ENCODE results near the gene NT5M. TPM values are rescaled to one million over a fixed set of nuclear protein-coding genes. Genes with fewer than 3 reads are reported as not detected.

The NT5M gene
- total RNA-seq, 1 experiment from 2014 or later, result 10.8 TPM

DNA sequence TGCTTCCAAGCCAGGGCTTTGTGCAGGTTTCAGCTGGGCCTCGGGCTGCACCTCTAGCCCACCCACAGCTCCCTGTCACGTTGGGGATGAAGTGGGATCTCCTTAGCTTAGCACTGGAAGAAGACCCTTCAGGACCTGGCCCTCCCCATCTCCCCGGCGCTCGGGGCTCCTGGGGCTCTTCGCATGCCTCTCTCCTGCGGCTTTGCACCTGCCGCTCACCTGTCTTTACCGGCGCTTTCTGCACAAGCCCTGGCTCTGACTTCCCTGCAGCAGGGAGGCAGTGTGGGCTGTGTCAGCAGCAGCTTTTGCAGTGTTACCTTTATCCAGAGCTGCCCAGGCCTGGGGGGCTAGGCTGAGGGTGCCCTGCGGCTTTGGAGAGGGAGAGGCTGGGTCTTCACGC lies 52.3 kb downstream of the NT5M start:
- H3K4me3 Mint-ChIP-seq, result no peak overlapping the region
- ChIA-PET CTCF (interaction anchor here (0.6 to 5.9 kb wide), 29 partner anchors 9 to 533 kb away, joined by 3 to 71 read pairs (median 4); partner anchors contain the start of gene RASD1), POLR2A (interaction anchor here (1.2 kb wide), 1 partner anchor 141 kb away, joined by 5 read pairs; the partner anchor contains the start of gene RASD1)
- H3K27me3 Mint-ChIP-seq (ENCODE audit: low read depth), result peaks cover 4% of the 10 kb centered on the region
- H3K4me1 Mint-ChIP-seq, result peaks cover 4% of the 10 kb centered on the region
- H3K36me3 Mint-ChIP-seq, result peaks cover 3% of the 10 kb centered on the region; the same call in 1 of the 2 replicates
- H3K27ac Mint-ChIP-seq, result no peak overlapping the region
- H3K9me3 Mint-ChIP-seq, result peaks cover 19% of the 10 kb centered on the region
- TF ChIP-seq, protein P1, sequence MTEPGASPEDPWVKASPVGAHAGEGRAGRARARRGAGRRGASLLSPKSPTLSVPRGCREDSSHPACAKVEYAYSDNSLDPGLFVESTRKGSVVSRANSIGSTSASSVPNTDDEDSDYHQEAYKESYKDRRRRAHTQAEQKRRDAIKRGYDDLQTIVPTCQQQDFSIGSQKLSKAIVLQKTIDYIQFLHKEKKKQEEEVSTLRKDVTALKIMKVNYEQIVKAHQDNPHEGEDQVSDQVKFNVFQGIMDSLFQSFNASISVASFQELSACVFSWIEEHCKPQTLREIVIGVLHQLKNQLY (CRISPR knock-in tag; IDR thresholded peaks at IDR 0.05), result no peak
- TF ChIP-seq TCF7 (CRISPR knock-in tag; IDR thresholded peaks at IDR 0.05; ENCODE audit: low read depth) (no peak), ZNF671 (CRISPR knock-in tag; IDR thresholded peaks at IDR 0.05) (no peak), ESRRA (CRISPR knock-in tag; IDR thresholded peaks at IDR 0.05; ENCODE audit: borderline replicate concordance) (no peak), ELF4 (CRISPR knock-in tag; IDR thresholded peaks at IDR 0.05; ENCODE audit: low read depth) (no peak), IRF2 (CRISPR knock-in tag; IDR thresholded peaks at IDR 0.05; ENCODE audit: borderline replicate concordance, low read depth) (no peak), GABPB1 (CRISPR knock-in tag; IDR thresholded peaks at IDR 0.05) (no peak), RORB (CRISPR knock-in tag; IDR thresholded peaks at IDR 0.05) (no peak), JUN (CRISPR knock-in tag; IDR thresholded peaks at IDR 0.05) (no peak), CBFB (CRISPR knock-in tag; IDR thresholded peaks at IDR 0.05; ENCODE audit: low read depth) (no peak), FOXP1 (CRISPR knock-in tag; IDR thresholded peaks at IDR 0.05; ENCODE audit: borderline replicate concordance) (no peak), ZNF416 (CRISPR knock-in tag; IDR thresholded peaks at IDR 0.05) (no peak)
- TF ChIP-seq, protein P2, sequence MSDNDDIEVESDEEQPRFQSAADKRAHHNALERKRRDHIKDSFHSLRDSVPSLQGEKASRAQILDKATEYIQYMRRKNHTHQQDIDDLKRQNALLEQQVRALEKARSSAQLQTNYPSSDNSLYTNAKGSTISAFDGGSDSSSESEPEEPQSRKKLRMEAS (CRISPR knock-in tag; IDR thresholded peaks at IDR 0.05), result no peak
- TF ChIP-seq, protein P3, sequence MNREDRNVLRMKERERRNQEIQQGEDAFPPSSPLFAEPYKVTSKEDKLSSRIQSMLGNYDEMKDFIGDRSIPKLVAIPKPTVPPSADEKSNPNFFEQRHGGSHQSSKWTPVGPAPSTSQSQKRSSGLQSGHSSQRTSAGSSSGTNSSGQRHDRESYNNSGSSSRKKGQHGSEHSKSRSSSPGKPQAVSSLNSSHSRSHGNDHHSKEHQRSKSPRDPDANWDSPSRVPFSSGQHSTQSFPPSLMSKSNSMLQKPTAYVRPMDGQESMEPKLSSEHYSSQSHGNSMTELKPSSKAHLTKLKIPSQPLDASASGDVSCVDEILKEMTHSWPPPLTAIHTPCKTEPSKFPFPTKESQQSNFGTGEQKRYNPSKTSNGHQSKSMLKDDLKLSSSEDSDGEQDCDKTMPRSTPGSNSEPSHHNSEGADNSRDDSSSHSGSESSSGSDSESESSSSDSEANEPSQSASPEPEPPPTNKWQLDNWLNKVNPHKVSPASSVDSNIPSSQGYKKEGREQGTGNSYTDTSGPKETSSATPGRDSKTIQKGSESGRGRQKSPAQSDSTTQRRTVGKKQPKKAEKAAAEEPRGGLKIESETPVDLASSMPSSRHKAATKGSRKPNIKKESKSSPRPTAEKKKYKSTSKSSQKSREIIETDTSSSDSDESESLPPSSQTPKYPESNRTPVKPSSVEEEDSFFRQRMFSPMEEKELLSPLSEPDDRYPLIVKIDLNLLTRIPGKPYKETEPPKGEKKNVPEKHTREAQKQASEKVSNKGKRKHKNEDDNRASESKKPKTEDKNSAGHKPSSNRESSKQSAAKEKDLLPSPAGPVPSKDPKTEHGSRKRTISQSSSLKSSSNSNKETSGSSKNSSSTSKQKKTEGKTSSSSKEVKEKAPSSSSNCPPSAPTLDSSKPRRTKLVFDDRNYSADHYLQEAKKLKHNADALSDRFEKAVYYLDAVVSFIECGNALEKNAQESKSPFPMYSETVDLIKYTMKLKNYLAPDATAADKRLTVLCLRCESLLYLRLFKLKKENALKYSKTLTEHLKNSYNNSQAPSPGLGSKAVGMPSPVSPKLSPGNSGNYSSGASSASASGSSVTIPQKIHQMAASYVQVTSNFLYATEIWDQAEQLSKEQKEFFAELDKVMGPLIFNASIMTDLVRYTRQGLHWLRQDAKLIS (CRISPR knock-in tag; IDR thresholded peaks at IDR 0.05; ENCODE audit: borderline replicate concordance), result no peak
- TF ChIP-seq, protein P4, sequence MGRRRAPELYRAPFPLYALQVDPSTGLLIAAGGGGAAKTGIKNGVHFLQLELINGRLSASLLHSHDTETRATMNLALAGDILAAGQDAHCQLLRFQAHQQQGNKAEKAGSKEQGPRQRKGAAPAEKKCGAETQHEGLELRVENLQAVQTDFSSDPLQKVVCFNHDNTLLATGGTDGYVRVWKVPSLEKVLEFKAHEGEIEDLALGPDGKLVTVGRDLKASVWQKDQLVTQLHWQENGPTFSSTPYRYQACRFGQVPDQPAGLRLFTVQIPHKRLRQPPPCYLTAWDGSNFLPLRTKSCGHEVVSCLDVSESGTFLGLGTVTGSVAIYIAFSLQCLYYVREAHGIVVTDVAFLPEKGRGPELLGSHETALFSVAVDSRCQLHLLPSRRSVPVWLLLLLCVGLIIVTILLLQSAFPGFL (CRISPR knock-in tag; IDR thresholded peaks at IDR 0.05; ENCODE audit: borderline replicate concordance), result no peak
- TF ChIP-seq, protein P5, sequence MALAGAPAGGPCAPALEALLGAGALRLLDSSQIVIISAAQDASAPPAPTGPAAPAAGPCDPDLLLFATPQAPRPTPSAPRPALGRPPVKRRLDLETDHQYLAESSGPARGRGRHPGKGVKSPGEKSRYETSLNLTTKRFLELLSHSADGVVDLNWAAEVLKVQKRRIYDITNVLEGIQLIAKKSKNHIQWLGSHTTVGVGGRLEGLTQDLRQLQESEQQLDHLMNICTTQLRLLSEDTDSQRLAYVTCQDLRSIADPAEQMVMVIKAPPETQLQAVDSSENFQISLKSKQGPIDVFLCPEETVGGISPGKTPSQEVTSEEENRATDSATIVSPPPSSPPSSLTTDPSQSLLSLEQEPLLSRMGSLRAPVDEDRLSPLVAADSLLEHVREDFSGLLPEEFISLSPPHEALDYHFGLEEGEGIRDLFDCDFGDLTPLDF (CRISPR knock-in tag; IDR thresholded peaks at IDR 0.05), result no peak
- TF ChIP-seq, protein P6, sequence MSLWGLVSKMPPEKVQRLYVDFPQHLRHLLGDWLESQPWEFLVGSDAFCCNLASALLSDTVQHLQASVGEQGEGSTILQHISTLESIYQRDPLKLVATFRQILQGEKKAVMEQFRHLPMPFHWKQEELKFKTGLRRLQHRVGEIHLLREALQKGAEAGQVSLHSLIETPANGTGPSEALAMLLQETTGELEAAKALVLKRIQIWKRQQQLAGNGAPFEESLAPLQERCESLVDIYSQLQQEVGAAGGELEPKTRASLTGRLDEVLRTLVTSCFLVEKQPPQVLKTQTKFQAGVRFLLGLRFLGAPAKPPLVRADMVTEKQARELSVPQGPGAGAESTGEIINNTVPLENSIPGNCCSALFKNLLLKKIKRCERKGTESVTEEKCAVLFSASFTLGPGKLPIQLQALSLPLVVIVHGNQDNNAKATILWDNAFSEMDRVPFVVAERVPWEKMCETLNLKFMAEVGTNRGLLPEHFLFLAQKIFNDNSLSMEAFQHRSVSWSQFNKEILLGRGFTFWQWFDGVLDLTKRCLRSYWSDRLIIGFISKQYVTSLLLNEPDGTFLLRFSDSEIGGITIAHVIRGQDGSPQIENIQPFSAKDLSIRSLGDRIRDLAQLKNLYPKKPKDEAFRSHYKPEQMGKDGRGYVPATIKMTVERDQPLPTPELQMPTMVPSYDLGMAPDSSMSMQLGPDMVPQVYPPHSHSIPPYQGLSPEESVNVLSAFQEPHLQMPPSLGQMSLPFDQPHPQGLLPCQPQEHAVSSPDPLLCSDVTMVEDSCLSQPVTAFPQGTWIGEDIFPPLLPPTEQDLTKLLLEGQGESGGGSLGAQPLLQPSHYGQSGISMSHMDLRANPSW (CRISPR knock-in tag; conservative IDR thresholded peaks at IDR 0.05; ENCODE audit: low read depth), result no peak
- TF ChIP-seq, protein P7, sequence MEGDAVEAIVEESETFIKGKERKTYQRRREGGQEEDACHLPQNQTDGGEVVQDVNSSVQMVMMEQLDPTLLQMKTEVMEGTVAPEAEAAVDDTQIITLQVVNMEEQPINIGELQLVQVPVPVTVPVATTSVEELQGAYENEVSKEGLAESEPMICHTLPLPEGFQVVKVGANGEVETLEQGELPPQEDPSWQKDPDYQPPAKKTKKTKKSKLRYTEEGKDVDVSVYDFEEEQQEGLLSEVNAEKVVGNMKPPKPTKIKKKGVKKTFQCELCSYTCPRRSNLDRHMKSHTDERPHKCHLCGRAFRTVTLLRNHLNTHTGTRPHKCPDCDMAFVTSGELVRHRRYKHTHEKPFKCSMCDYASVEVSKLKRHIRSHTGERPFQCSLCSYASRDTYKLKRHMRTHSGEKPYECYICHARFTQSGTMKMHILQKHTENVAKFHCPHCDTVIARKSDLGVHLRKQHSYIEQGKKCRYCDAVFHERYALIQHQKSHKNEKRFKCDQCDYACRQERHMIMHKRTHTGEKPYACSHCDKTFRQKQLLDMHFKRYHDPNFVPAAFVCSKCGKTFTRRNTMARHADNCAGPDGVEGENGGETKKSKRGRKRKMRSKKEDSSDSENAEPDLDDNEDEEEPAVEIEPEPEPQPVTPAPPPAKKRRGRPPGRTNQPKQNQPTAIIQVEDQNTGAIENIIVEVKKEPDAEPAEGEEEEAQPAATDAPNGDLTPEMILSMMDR (IDR thresholded peaks at IDR 0.05), result no peak
- TF ChIP-seq, protein P8, sequence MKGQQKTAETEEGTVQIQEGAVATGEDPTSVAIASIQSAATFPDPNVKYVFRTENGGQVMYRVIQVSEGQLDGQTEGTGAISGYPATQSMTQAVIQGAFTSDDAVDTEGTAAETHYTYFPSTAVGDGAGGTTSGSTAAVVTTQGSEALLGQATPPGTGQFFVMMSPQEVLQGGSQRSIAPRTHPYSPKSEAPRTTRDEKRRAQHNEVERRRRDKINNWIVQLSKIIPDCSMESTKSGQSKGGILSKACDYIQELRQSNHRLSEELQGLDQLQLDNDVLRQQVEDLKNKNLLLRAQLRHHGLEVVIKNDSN (CRISPR knock-in tag; IDR thresholded peaks at IDR 0.05), result no peak
- TF ChIP-seq, protein P9, sequence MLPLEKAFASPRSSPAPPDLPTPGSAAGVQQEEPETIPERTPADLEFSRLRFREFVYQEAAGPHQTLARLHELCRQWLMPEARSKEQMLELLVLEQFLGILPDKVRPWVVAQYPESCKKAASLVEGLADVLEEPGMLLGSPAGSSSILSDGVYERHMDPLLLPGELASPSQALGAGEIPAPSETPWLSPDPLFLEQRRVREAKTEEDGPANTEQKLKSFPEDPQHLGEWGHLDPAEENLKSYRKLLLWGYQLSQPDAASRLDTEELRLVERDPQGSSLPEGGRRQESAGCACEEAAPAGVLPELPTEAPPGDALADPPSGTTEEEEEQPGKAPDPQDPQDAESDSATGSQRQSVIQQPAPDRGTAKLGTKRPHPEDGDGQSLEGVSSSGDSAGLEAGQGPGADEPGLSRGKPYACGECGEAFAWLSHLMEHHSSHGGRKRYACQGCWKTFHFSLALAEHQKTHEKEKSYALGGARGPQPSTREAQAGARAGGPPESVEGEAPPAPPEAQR (CRISPR knock-in tag; IDR thresholded peaks at IDR 0.05), result no peak
- ATAC-seq, result no peak
- DNase-seq (ENCODE audit: low spot score), result no peak
